SK-MEL-5 (cell line): ENCODE results near the gene PCYT1A. TPM values are rescaled to one million over a fixed set of nuclear protein-coding genes. Genes with fewer than 3 reads are reported as not detected.
"Not testable (repeated sequence)": the region's sequence is repeated elsewhere in the genome, so short reads cannot be mapped to it uniquely, and the experiment has no call there.

Experiments
- DNase-seq: peaks from one replicate; pipeline ENCODE4 v3.0.0-alpha.2; 2016; ENCODE audit warnings: low read depth, low spot score
- in situ Hi-C: cut with HindIII; loops from 2 replicates; pipeline ENCODE4 v1.10.0; 2016; ENCODE audit warnings: low sequenced_read_pairs, high pct_unique_total_duplicates, low pct_unique_long_range_greater_than_20kb
- total RNA-seq: library from RNA; depleted of rRNA; stranded (reverse); fragments of >200 nt; shearing (Covaris generic); gene quantifications from 2 replicates; pipeline ENCODE4 v1.2.3, GENCODE V29; 2014

Gene PCYT1A
- total RNA-seq, 1 experiment from 2014 or later = 34.2 TPM

DNA sequence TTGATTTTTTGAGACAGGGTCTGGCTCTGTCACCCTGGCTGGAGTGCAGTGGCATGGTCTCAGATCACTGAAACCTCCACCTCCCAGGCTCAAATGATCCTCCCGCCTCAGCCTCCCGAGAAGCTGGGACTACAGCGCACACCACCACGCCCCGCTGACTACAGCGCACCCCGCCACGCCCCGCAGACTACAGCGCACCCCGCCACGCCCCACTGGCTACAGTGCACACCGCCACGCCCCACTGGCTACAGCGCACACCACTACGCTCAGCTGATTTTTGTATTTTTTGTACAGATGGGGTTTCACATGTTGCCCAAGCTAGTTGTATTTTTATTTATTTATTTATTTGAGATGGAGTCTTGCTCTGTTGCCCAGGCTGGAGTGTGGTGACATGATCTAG lies 35.6 kb downstream of the PCYT1A start:
- DNase-seq = no peak
- in situ Hi-C loops = no loop called here

- DNase-seq = no peak
- in situ Hi-C loops = no loop called here
Observed at GRCh38 chr3:196246612-196247308, 40.8 kb downstream of the PCYT1A start.

DNA sequence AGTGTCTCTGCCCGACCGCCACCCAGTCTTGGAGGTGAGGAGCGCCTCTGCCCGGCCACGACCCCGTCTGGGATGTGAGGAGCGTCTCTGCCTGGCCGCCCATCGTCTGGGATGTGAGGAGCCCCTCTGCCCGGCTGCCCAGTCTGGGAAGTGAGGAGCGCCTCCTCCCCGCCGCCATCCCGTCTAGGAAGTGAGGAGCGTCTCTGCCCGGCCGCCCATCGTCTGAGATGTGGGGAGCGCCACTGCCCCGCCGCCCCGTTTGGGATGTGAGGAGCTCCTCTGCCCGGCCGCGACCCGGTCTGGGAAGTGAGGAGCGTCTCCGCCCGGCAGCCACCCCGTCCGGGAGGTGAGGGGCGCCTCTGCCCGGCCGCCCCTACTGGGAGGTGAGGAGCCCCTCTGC lies 43.4 kb downstream of the PCYT1A start:
- DNase-seq, in situ Hi-C loops: not testable (repeated sequence)

GRCh38 chr3:196241704-196242103 lies 45.8 kb downstream of the PCYT1A start:
- in situ Hi-C loops = no loop called here

GRCh38 chr3:196240424-196240823 lies 47.1 kb downstream of the PCYT1A start:
- DNase-seq = no peak
- in situ Hi-C loops = no loop called here

More at GRCh38 chr3:196241704-196242103, 45.8 kb downstream of the PCYT1A start:
- no peak for DNase-seq

GRCh38 chr3:196238612-196239560 lies 48.6 kb downstream of the PCYT1A start:
- no peak for DNase-seq
- in situ Hi-C loops = no loop called here

DNA sequence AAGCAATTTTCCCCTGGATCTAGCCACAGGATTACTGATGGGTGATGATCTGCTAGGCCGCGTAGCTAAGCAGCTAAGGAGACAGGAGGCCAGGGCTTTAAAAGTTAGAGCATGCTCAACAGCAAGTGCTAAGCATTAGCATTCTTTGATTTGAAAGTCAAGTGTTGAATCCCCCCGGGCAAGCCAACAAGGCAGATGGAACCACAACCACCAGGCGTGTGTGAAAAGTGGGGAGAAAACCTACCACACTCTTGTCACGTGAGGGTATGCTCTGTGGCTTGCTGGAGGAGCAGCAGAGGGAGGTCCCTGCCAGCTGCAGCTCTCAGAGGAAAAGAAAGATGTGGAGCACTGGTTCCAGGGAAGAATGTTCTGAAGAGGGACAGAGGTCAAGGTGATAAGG lies 50.3 kb downstream of the PCYT1A start:
- no peak for DNase-seq
- in situ Hi-C loops = no loop called here

DNA sequence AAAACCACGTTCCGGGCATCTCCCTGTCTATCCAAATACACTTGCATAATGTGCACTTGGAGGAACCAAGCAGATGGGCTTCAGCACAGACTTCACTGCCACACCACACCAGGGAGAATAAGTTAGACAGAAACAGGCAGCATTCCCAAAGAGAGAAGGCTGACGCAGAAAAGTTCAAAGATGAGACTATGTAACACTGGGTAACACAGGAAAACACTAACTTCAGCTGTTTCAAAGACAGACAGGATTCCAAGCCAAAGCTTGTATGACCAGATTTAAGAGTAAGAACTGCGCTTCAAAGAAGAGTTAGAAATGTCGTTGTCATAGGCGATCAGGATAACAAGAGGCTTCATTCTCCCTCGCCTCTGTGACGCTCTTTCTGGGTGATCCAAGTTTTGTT lies 51.3 kb downstream of the PCYT1A start:
- in situ Hi-C loops = no loop called here

GRCh38 chr3:196235452-196236122 lies 51.9 kb downstream of the PCYT1A start:
- in situ Hi-C loops = no loop called here
- DNase-seq = no peak

More for the DNA sequence above, 51.3 kb downstream of the PCYT1A start:
- no peak for DNase-seq

GRCh38 chr3:196232882-196233251 lies 54.7 kb downstream of the PCYT1A start:
- no peak for DNase-seq
- in situ Hi-C loops = no loop called here

GRCh38 chr3:196232154-196232881 lies 55.2 kb downstream of the PCYT1A start:
- in situ Hi-C loops = no loop called here
- no peak for DNase-seq

DNA sequence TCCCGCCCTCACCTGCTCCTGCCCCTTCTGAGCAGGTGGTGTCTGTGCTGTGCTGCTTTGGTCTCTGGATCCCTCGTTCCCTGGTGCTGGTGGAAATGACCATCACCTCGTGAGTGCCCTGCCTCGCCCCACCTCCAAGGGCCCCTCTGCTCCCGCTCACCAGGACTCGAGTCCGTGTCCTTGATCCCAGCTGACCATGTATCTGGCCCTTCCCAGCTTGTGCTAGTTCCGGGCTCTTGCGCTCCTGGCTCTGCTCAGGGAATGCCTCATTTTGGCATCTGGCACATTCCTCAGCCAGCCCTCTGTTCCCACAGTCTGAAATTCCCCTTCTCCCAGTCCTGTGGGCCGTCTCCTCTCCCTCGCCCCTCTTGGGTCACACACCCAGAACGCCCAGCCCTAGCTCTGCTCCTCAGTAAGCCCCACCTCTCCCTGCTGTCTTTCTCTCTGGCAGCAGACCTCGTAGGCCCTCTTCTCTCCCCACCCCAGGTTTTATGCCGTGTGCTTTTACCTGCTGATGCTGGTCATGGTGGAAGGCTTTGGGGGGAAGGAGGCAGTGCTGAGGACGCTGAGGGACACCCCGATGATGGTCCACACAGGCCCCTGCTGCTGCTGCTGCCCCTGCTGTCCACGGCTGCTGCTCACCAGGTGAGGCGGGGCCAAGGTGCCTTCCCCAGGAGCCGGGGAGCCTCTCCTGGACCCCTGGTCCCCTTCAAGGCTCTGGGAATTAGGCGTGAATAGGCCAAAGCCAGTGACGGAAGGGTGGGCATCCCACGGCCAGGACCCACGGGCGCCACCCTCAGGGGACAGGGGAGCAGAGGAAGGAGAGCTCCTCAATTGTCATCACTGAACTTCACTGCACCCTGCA lies 59.7 kb downstream of the PCYT1A start:
- no peak for DNase-seq
- in situ Hi-C loops = no loop called here

DNA sequence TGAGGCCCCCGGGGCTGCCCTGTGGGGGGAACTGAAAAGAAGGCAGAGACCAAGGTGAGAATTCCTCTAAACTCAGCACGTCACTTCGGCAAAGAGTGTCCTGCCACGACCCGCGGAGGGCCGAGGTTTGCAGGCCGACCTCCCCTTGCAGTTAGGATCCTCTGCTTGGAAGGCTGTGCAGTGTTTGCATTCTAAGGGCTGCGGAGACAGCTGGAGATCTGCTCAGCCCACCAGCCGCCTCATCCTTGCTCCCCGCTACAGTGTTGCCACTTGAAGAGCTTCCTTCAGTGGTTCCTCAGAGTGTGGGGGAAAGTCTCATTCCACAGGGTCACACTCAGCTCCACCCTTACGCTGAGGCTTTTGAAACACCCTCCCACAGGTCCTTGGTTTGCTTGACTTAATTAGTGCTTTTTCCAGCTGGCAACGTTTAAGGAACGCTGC lies 60.4 kb downstream of the PCYT1A start:
- no peak for DNase-seq
- in situ Hi-C loops = no loop called here

DNA sequence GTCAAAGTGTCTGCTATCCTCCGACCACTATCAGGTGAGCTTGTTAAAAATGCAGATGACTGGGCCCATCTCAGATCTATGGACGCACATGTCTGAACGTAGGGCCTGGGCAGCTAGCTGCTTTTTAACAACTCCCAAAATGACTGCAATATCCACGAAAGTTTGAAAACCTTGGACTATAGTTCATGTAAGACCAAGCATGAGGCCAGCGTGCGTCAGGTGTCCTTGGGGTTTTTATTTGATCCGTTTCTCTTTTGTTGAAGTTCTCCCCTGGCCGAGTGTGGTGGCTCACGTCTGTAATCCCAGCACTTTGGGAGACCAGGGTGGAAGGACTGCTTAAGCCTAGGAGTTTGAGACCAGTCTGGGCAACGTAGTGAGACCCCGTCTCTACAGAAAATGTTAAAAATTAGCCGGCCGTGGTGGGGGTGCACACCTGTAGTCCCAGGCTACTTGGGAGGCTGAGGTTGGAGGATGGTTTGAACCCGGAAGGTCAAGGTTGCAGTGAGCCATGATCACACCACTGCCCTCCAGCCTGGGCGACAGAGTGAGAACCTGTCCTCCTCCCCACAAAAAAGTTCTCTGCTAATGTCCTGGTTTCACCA lies 61.7 kb downstream of the PCYT1A start:
- in situ Hi-C loops = no loop called here
- no peak for DNase-seq

DNA sequence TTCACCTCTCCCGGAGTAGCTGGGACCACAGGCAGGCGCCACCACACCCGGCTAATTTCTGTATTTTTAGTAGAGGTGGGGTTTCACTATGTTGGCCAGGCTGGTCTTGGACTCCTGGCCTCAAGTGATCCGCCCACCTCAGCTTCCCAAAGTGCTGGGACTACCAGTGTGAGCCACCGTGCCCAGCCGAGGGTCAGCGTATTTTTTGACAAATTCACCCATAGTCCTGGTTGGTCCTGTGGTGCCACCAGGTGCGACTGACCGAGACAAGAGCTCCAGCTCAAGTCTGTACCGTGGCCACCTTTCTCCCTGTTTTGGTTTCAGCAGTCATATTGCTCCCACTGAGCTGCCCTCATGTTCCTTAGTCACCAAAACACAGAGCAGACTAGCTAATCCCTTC lies 62.4 kb downstream of the PCYT1A start:
- in situ Hi-C loops = no loop called here
- DNase-seq = no peak

GRCh38 chr3:196222876-196223595 lies 64.5 kb downstream of the PCYT1A start:
- no peak for DNase-seq
- in situ Hi-C loops = no loop called here
